ENCODE data around the gene CSHL1.

- TF ChIP-seq CTCF (conservative IDR thresholded peaks at IDR 0.05 in 1 of 2, IDR thresholded peaks at IDR 0.05 in 1 of 2; ENCODE audit: low read depth in 1 of 2, low read length in 2 of 2) (no peak), EZH2 (IDR thresholded peaks at IDR 0.05; ENCODE audit: low read length, missing control alignments) (no peak)
Observed at GRCh38 chr17:63939884-63940283, 28.8 kb upstream of the CSHL1 start.
